Keratinocyte (primary cell): Measurements from ENCODE around the gene CDC42SE2. TPM values are rescaled to one million over a fixed set of nuclear protein-coding genes. Genes with fewer than 3 reads are reported as not detected.
"Not testable (repeated sequence)": the region's sequence is repeated elsewhere in the genome, so short reads cannot be mapped to it uniquely, and the experiment has no call there.

Experiments used
- DNase-seq: peaks from one replicate; pipeline ENCODE4 v3.0.0-alpha.2; 2011; ENCODE audit warnings: low read depth, missing footprints, low spot score
- FAIRE-seq: peaks from 2 replicates; lab custom pipeline; 2011; peaks lifted over from hg19 to GRCh38; lab: Jason Lieb, UNC
- H2AFZ ChIP-seq: 2 replicates; pipeline ENCODE4 v1.6.0; 2012; ENCODE audit warnings: low read length, control low read depth, inconsistent platforms; ENCODE audit not compliant: control insufficient read depth
- H3K27ac ChIP-seq: 2 replicates; pipeline ENCODE4 v1.5.1; 2011; ENCODE audit warnings: low read length; ENCODE audit not compliant: control insufficient read depth, insufficient read depth
- H3K27me3 ChIP-seq: 3 replicates; pipeline ENCODE4 v1.6.0; 2011; ENCODE audit warnings: low read length; ENCODE audit not compliant: control insufficient read depth, insufficient read depth; ENCODE audit errors: extremely low read depth
- H3K36me3 ChIP-seq, 2 experiments: 2 replicates in 1 of 2; 3 replicates in 1 of 2; pipeline ENCODE4 v1.5.1; 2011; ENCODE audit warnings: low read length in 2 of 2, mild to moderate bottlenecking in 1 of 2; ENCODE audit not compliant: control insufficient read depth in 2 of 2, insufficient read depth in 2 of 2; ENCODE audit errors: extremely low read depth in 1 of 2
- H3K4me1 ChIP-seq: 3 replicates; pipeline ENCODE4 v1.5.1; 2011; ENCODE audit warnings: low read length; ENCODE audit not compliant: control insufficient read depth, insufficient read depth; ENCODE audit errors: extremely low read depth
- H3K4me2 ChIP-seq: 3 replicates; pipeline ENCODE4 v1.6.0; 2011; ENCODE audit warnings: low read depth, low read length; ENCODE audit not compliant: control insufficient read depth, insufficient read depth; ENCODE audit errors: extremely low read depth
- H3K4me3 ChIP-seq, 3 experiments: fragments of 200-600 bp in 1 of 3; sonication (generic) in 1 of 3; 2 replicates in 2 of 3; 3 replicates in 1 of 3; pipeline ENCODE4 v1.5.1; 2011 to 2016; ENCODE audit warnings: low read length in 3 of 3, mild to moderate bottlenecking in 3 of 3, control low read depth in 2 of 3, inconsistent platforms in 1 of 3, low read depth in 1 of 3, mixed read lengths in 1 of 3, mixed run types in 1 of 3, moderate library complexity in 1 of 3; ENCODE audit not compliant: control insufficient read depth in 2 of 3, insufficient read depth in 2 of 3; ENCODE audit errors: extremely low read depth in 1 of 3
- H3K79me2 ChIP-seq: 2 replicates; pipeline ENCODE4 v1.6.0; 2012; ENCODE audit warnings: low read length; ENCODE audit not compliant: control insufficient read depth, insufficient read depth
- H3K9ac ChIP-seq: 3 replicates; pipeline ENCODE4 v1.6.0; 2011; ENCODE audit warnings: low read length; ENCODE audit not compliant: control insufficient read depth, insufficient read depth; ENCODE audit errors: extremely low read depth
- H3K9me1 ChIP-seq: 3 replicates; pipeline ENCODE4 v1.6.0; 2011; ENCODE audit warnings: low read length; ENCODE audit not compliant: control insufficient read depth, insufficient read depth; ENCODE audit errors: extremely low read depth
- H3K9me3 ChIP-seq: 2 replicates; pipeline ENCODE4 v1.5.1; 2012; ENCODE audit warnings: low read depth, low read length; ENCODE audit not compliant: control insufficient read depth
- H4K20me1 ChIP-seq: 3 replicates; pipeline ENCODE4 v1.6.0; 2011; ENCODE audit warnings: low read length; ENCODE audit not compliant: control insufficient read depth, insufficient read depth; ENCODE audit errors: extremely low read depth
- CTCF ChIP-seq, 3 experiments: IDR thresholded peaks in 1 of 3; conservative IDR thresholded peaks in 1 of 3; optimal IDR thresholded peaks in 1 of 3; 2 replicates in 2 of 3; 3 replicates in 1 of 3; pipeline versions ENCODE3 to v1.5.1; 2011; ENCODE audit warnings: low read length in 3 of 3, mild to moderate bottlenecking in 3 of 3, moderate library complexity in 2 of 3, control low read depth in 1 of 3, inconsistent platforms in 1 of 3; ENCODE audit not compliant: insufficient read depth in 2 of 3; ENCODE audit errors: extremely low read depth in 1 of 3
- EZH2 ChIP-seq: IDR thresholded peaks from one replicate; pipeline ENCODE4 v1.6.1; 2012; ENCODE audit warnings: inconsistent platforms, mild to moderate bottlenecking, low read length, moderate library complexity
- dilution Hi-C: fragments of 300-500 bp; cut with MboI; formaldehyde crosslinking; loops from one replicate; pipeline ENCODE4 v1.7.0; 2020; ENCODE audit warnings: low sequenced_read_pairs; ENCODE audit not compliant: extremely low pct_ligation_motif_present
- polyA plus RNA-seq, 5 experiments: library from polyadenylated mRNA; depleted of rRNA in 3 of 5; stranded (reverse) in 3 of 5; stranded (forward) in 1 of 5; unstranded in 1 of 5; fragments of >200 nt; gene quantifications; 1 replicate in 1 of 5; 2 replicates in 3 of 5; 3 replicates in 1 of 5; pipeline versions ENCODE4 v1.2.1 to v1.2.3, GENCODE V29; 2011 to 2012; ENCODE audit warnings: missing spikeins in 2 of 5, low read depth in 1 of 5, low replicate concordance in 1 of 5

CDC42SE2 gene
- polyA plus RNA-seq, 1 donor (not counting 4 experiments of a cell fraction or from before 2014, with no cell fraction given), result 32.5 TPM

GRCh38 chr5:131305906-131306305 is 42.1 kb downstream of the CDC42SE2 start:
- DNase-seq, result no peak
- peaks cover 43% of the 10 kb centered on the region for H3K79me2 ChIP-seq
- dilution Hi-C loops, result no loop called here
- no peak for TF ChIP-seq EZH2
- no peak for TF ChIP-seq CTCF (optimal IDR thresholded peaks at IDR 0.05 in 1 of 3, IDR thresholded peaks at IDR 0.05 in 1 of 3, conservative IDR thresholded peaks at IDR 0.05 in 1 of 3; ENCODE audit: extremely low read depth in 1 of 3, insufficient read depth in 2 of 3, low read length in 3 of 3)
- no peak overlapping the region for H2AFZ ChIP-seq
- no peak overlapping the region for H3K27ac ChIP-seq
- H3K9ac ChIP-seq, result no peak overlapping the region
- no peak overlapping the region for H3K4me3 ChIP-seq
- FAIRE-seq, result peak; percentile 67
- H4K20me1 ChIP-seq, result no peaks in the 10 kb centered on the region
- no peaks in the 10 kb centered on the region for H3K27me3 ChIP-seq
- H3K9me3 ChIP-seq, result no peaks in the 10 kb centered on the region
- peaks cover 26% of the 10 kb centered on the region for H3K4me1 ChIP-seq
- H3K4me2 ChIP-seq, result no peak overlapping the region
- H3K9me1 ChIP-seq, result no peaks in the 10 kb centered on the region
- no peaks in the 10 kb centered on the region for H3K36me3 ChIP-seq

GRCh38 chr5:131312235-131312772 is 48.5 kb downstream of the CDC42SE2 start:
- not testable (repeated sequence) for H3K4me3 ChIP-seq

GRCh38 chr5:131316026-131316425 is 52.2 kb downstream of the CDC42SE2 start:
- no peak overlapping the region for H3K4me3 ChIP-seq
- dilution Hi-C loops, result no loop called here
- peaks cover 70% of the 10 kb centered on the region for H3K79me2 ChIP-seq
- H3K9me1 ChIP-seq, result no peaks in the 10 kb centered on the region
- H3K4me1 ChIP-seq, result no peaks in the 10 kb centered on the region
- FAIRE-seq (no peak), DNase-seq (no peak)
- peaks cover 2 to 6% of the 10 kb centered on the region in 2 experiments for H3K36me3 ChIP-seq
- no peaks in the 10 kb centered on the region for H3K27me3 ChIP-seq
- H3K9ac ChIP-seq, result no peak overlapping the region
- H3K4me2 ChIP-seq, result no peak overlapping the region
- TF ChIP-seq EZH2 (no peak), CTCF (optimal IDR thresholded peaks at IDR 0.05 in 1 of 3, IDR thresholded peaks at IDR 0.05 in 1 of 3, conservative IDR thresholded peaks at IDR 0.05 in 1 of 3; ENCODE audit: extremely low read depth in 1 of 3, insufficient read depth in 2 of 3, low read length in 3 of 3) (no peak)
- H3K9me3 ChIP-seq, result no peaks in the 10 kb centered on the region
- peaks cover 12% of the 10 kb centered on the region for H4K20me1 ChIP-seq
- H3K27ac ChIP-seq, result no peak overlapping the region
- H2AFZ ChIP-seq, result no peak overlapping the region

More at GRCh38 chr5:131312235-131312772, 48.5 kb downstream of the CDC42SE2 start:
- H3K27ac ChIP-seq, H3K4me2 ChIP-seq, H3K9me3 ChIP-seq, H3K9ac ChIP-seq, dilution Hi-C loops, H3K9me1 ChIP-seq, H3K4me1 ChIP-seq, H3K27me3 ChIP-seq, DNase-seq, H3K36me3 ChIP-seq, FAIRE-seq, H2AFZ ChIP-seq: not testable (repeated sequence)
- Histone ChIP-seq H3K79me2 (peaks cover 51% of the 10 kb centered on the region), H4K20me1 (peaks cover 12% of the 10 kb centered on the region)
